Right lobe of liver (tissue), 4 donors: Measurements from ENCODE around the gene HCK.

Source experiments
- CTCF ChIP-seq, 4 donors: fragments of 200-600 bp in 3 of 4; fragments of 450-650 bp in 1 of 4; IDR thresholded peaks; one replicate each; pipeline versions ENCODE4 v1.5.1 to v1.8.0; 2016 to 2022; ENCODE audit warnings: antibody characterized with exemption in 4 of 4, mild to moderate bottlenecking in 2 of 4
- POLR2A ChIP-seq: fragments of 450-650 bp; IDR thresholded peaks from one replicate; pipeline ENCODE4 v1.6.1; 2017; ENCODE audit warnings: antibody characterized with exemption, mild to moderate bottlenecking
- donor health status: DM: no; HTN: no; CAD: no.
- donor health status: DM: no; HTN: no; CAD: no.
- donor health status: DM: no; HTN: yes; CAD: no.

- no peak for TF ChIP-seq CTCF (IDR thresholded peaks at IDR 0.05)
- no peak for TF ChIP-seq POLR2A
Measured at GRCh38 chr20:32083469-32083868, 31.4 kb downstream of the HCK start.
